Tibial artery (tissue), 4 donors: ENCODE data around the gene MRPL12.

Experiments
- DNase-seq, 2 donors: peaks; one replicate each; pipeline ENCODE4 v3.0.0-alpha.2; 2019
- H3K27ac ChIP-seq, 2 donors: fragments of 200-600 bp; sonication (generic) in 1 of 2; 1 replicate in 1 of 2; 2 replicates in 1 of 2; pipeline ENCODE4 v1.5.1; 2018 to 2019; ENCODE audit warnings: mild to moderate bottlenecking in 1 of 2
- H3K27me3 ChIP-seq, 2 donors: fragments of 200-600 bp; sonication (generic) in 1 of 2; one replicate each; pipeline versions ENCODE4 v1.5.1 to v1.6.0; 2016 to 2019
- H3K36me3 ChIP-seq, 3 donors: fragments of 200-600 bp; sonication (generic) in 2 of 3; one replicate each; pipeline ENCODE4 v1.5.1; 2016 to 2019; ENCODE audit warnings: mild to moderate bottlenecking in 2 of 3
- H3K4me1 ChIP-seq, 4 donors: fragments of 200-600 bp; sonication (generic) in 2 of 4; 1 replicate in 3 of 4; 2 replicates in 1 of 4; pipeline ENCODE4 v1.5.1; 2016 to 2019
- H3K4me3 ChIP-seq, 2 donors: fragments of 200-600 bp; sonication (generic) in 1 of 2; 1 replicate in 1 of 2; 2 replicates in 1 of 2; pipeline ENCODE4 v1.5.1; 2018 to 2019; ENCODE audit warnings: mild to moderate bottlenecking in 2 of 2
- H3K9me3 ChIP-seq, 3 donors: fragments of 200-600 bp; sonication (generic) in 1 of 3; one replicate each; pipeline ENCODE4 v1.5.1; 2016 to 2019
- CTCF ChIP-seq, 2 experiments: fragments of 200-600 bp in 1 of 2; fragments of 450-650 bp in 1 of 2; IDR thresholded peaks; one replicate each; pipeline ENCODE4 v1.5.1; 2017 to 2019; ENCODE audit warnings: antibody characterized with exemption in 2 of 2, mild to moderate bottlenecking in 1 of 2, moderate library complexity in 1 of 2
- intact Hi-C: fragments of 100-400 bp; cut with DNase I; formaldehyde crosslinking; loops from one replicate; pipeline ENCODE4 v1.15.0; 2023; ENCODE audit warnings: low total_unique reads

Gene MRPL12

GRCh38 chr17:81687770-81688541 lies 15.2 kb upstream of the MRPL12 start:
- intact Hi-C loops = no loop called here

DNA sequence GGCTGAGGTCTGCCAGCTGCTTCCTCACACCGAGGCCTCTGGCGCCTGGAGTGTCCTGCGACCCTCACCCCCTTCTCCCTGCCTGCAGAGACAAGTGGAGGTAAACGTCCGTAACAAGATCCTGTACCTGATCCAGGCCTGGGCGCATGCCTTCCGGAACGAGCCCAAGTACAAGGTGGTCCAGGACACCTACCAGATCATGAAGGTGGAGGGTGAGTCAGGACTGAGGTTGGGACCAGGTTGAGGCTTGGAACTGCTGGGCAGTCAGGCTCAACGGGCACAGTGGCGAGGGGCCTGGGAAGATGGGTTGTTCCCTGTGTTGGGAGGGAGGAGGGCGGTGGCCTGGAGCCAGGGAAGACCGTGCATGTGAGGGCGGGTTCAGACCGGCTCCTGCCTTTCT lies 14.6 kb upstream of the MRPL12 start:
- intact Hi-C loops = no loop called here
- peaks cover 68 to 83% (median 78%) of the 10 kb centered on the region in 3 donors for H3K36me3 ChIP-seq

More at GRCh38 chr17:81687770-81688541, 15.2 kb upstream of the MRPL12 start:
- peaks cover 0 to 30% (median 20%) of the 10 kb centered on the region in 4 donors for H3K4me1 ChIP-seq
- DNase-seq = no peak
- H3K27ac ChIP-seq = no peak overlapping the region
- no peaks in the 10 kb centered on the region for H3K9me3 ChIP-seq
- no peak overlapping the region for H3K4me3 ChIP-seq
- TF ChIP-seq CTCF (IDR thresholded peaks at IDR 0.05) = no peak
- peaks cover 63 to 76% (median 71%) of the 10 kb centered on the region in 3 donors for H3K36me3 ChIP-seq
- H3K27me3 ChIP-seq = no peaks in the 10 kb centered on the region

GRCh38 chr17:81690066-81690465 lies 13.1 kb upstream of the MRPL12 start:
- TF ChIP-seq CTCF (IDR thresholded peaks at IDR 0.05) = no peak
- Histone ChIP-seq H3K4me3 (no peak overlapping the region), H3K9me3 (no peaks in the 10 kb centered on the region), H3K36me3 (peaks cover 75 to 97% (median 92%) of the 10 kb centered on the region in 3 donors), H3K27me3 (no peaks in the 10 kb centered on the region), H3K4me1 (peaks cover 0 to 19% (median 11%) of the 10 kb centered on the region in 4 donors), H3K27ac (no peak overlapping the region)
- intact Hi-C loops = no loop called here
- no peak for DNase-seq

More for the DNA sequence above, 14.6 kb upstream of the MRPL12 start:
- H3K4me3 ChIP-seq = no peak overlapping the region
- no peaks in the 10 kb centered on the region for H3K9me3 ChIP-seq
- DNase-seq = no peak
- peaks cover 0 to 26% (median 18%) of the 10 kb centered on the region in 4 donors for H3K4me1 ChIP-seq
- TF ChIP-seq CTCF (IDR thresholded peaks at IDR 0.05) = no peak
- H3K27me3 ChIP-seq = no peaks in the 10 kb centered on the region
- H3K27ac ChIP-seq = no peak overlapping the region

GRCh38 chr17:81690549-81690948 lies 12.6 kb upstream of the MRPL12 start:
- Histone ChIP-seq H3K9me3 (no peaks in the 10 kb centered on the region), H3K27ac (no peak overlapping the region), H3K4me3 (no peak overlapping the region), H3K4me1 (peaks cover 0 to 14% (median 6%) of the 10 kb centered on the region in 4 donors), H3K36me3 (peaks cover 80 to 100% (median 97%) of the 10 kb centered on the region in 3 donors), H3K27me3 (no peaks in the 10 kb centered on the region)
- intact Hi-C loops = no loop called here
- no peak for DNase-seq
- TF ChIP-seq CTCF (IDR thresholded peaks at IDR 0.05) = no peak

GRCh38 chr17:81691196-81691595 lies 12.0 kb upstream of the MRPL12 start:
- Histone ChIP-seq H3K27me3 (no peaks in the 10 kb centered on the region), H3K4me1 (peaks cover 0 to 8% (median 2%) of the 10 kb centered on the region in 4 donors), H3K4me3 (no peak overlapping the region), H3K27ac (no peak overlapping the region), H3K9me3 (no peaks in the 10 kb centered on the region), H3K36me3 (peaks cover 86 to 100% (median 100%) of the 10 kb centered on the region in 3 donors)
- intact Hi-C loops = no loop called here
- no peak for DNase-seq
- no peak for TF ChIP-seq CTCF (IDR thresholded peaks at IDR 0.05)
